Urothelium cell line (cell line): ENCODE data around the gene CLDND2.

ENCODE experiments used
- DNase-seq: peaks from one replicate; pipeline ENCODE4 v3.0.0; 2011; ENCODE audit warnings: low spot score, mixed read lengths
- FAIRE-seq: peaks from 2 replicates; lab custom pipeline; 2011; peaks lifted over from hg19 to GRCh38; lab: Jason Lieb, UNC

Gene CLDND2

GRCh38 chr19:51357952-51358351, 10.9 kb downstream of the CLDND2 start:
- no peak for DNase-seq
- FAIRE-seq = no peak

- FAIRE-seq (no peak), DNase-seq (no peak)
Observed at GRCh38 chr19:51356159-51356801, 12.5 kb downstream of the CLDND2 start.

DNA sequence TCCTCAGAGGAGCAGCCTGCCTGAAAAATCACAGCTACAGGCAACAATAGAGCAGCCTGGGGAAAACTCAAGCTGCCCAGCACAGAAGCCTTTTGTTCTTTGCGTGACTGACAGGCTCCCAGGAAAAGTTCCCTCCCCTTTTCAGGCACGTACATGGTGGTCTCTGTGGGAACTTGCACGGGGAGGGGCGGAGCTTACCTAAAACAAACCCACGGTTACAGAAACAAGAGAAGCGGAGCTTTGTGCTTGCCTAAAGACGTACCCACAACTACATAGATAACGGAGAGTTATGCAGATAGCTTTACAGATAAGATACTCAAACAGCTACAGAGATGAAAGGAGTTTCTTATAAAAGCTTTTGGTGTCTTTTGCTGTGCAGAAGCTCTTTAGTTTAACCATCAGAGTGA, 14.1 kb downstream of the CLDND2 start:
- DNase-seq (no peak), FAIRE-seq (no peak)

GRCh38 chr19:51354103-51354741, 14.6 kb downstream of the CLDND2 start:
- FAIRE-seq = no peak
- DNase-seq = no peak

GRCh38 chr19:51352783-51353360, 15.9 kb downstream of the CLDND2 start:
- no peak for FAIRE-seq
- DNase-seq = no peak

DNA sequence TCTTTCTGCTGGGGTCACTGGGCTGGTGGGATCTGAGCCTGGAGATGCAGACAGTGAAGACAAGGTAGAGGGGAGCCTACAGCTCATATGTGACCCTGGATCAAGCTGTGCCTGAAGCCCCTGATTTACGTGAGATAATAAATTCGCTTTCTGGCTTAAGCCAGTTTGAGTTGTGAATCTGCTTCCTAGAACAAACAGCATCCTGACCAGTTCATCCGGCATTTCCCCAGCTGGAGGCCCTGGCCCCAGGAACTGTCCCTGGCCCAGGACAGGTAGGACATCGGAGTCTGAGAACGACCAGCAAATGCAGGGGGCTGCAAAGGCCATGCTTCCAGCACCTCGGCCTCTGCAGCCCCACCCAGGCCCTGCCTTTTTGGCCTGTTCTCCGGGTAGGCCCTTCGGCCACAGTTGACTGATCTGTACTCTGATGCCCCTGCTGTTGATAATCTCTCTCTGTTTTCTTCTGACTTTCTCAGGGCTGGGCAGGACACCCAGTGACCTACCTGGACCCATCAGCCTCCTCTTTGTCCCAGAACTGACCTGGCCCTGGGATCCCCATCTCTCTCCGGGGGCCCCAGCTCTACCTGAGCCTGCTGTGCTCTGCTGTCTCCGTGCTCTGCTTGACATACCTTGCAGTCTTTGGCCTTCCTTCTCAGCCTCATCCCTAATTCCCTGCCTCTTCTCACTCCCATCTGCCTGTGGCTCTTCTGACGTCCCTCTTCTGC, 17.4 kb downstream of the CLDND2 start:
- DNase-seq (no peak), FAIRE-seq (no peak)

GRCh38 chr19:51347209-51347928, 21.4 kb downstream of the CLDND2 start:
- FAIRE-seq = no peak
- no peak for DNase-seq

GRCh38 chr19:51346742-51347141, 22.1 kb downstream of the CLDND2 start:
- no peak for FAIRE-seq
- DNase-seq = no peak

GRCh38 chr19:51345076-51345620, 23.7 kb downstream of the CLDND2 start:
- DNase-seq = no peak
- no peak for FAIRE-seq

DNA sequence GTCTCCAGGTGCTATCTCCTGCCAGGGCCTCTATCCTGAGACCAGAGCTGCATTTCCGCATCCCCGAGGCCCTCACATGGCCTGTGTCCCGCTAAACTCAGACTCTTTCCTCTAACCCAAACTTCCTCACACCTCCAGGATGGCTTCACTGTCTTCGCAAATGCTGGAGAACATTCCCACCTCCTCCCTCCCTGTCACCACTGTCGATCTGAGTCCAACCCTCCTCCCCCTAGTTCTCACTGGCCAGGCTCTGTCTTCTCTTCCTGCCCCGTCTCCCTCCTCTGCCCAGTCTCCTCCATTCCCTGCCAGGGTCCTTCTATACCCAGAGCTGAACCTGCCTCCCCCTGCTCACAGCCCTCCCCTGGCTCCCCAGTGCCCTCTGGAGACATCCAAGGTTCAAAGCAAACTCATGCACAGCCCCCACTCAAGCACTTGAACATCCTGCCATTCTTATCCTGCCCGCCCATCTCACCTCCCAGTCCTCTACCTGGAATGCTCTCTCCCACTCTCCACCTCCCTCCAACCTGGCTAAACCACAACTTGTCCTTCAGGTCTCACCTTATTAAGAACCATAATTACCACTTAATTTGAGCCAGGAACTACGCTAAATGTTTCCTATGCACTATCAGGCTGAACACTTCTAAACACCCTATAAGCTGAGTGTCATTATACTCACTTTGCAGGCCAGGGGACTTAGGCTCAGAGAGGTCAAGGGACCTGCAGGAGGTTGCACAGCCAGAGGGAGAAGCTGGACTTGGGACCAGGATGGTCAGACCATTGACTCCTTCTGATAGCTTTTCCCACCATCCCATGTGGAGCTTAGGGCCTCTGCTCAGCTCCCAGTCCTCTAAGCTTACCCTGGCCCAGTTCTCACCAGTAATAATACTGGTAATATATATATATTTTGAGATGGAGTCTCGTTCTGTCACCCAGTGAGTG, 25.9 kb downstream of the CLDND2 start:
- no peak for FAIRE-seq
- no peak for DNase-seq

- no peak for FAIRE-seq
Observed at GRCh38 chr19:51341976-51342580, 26.7 kb downstream of the CLDND2 start, which contains the start of gene VSIG10L. TSS of gene VSIG10L (minus strand) at chr19:51342139. CDS start at chr19:51342124, 15 bp downstream.

DNA sequence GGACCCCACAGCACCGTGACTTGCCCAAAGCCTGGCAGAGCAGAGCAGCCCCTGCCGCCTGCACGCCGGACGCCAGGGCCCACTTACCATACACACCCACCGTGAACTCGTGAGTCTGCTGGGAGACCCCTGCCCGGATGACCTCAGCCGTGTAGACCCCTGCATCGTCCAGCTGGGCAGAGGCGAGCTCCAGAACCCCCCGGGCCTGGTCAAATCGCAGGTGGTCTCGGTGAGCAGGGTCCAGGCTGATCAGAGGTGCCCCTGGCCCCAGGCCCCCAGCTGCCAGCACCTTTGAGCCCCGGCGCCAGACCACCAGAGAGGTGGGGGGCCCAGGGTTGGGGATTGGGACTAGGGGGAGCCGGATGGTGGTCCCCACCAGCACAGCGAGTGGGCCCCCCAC, 27.7 kb downstream of the CLDND2 start:
- FAIRE-seq (no peak), DNase-seq (no peak)

More at GRCh38 chr19:51341976-51342580, 26.7 kb downstream of the CLDND2 start, which contains the start of gene VSIG10L:
- no peak for DNase-seq

- FAIRE-seq (peak; percentile 44), DNase-seq (peak; percentile 99)
Observed at GRCh38 chr19:51339687-51340656, 28.8 kb downstream of the CLDND2 start.

GRCh38 chr19:51339313-51339686, 29.5 kb downstream of the CLDND2 start:
- DNase-seq = peak; percentile 38
- FAIRE-seq = no peak

DNA sequence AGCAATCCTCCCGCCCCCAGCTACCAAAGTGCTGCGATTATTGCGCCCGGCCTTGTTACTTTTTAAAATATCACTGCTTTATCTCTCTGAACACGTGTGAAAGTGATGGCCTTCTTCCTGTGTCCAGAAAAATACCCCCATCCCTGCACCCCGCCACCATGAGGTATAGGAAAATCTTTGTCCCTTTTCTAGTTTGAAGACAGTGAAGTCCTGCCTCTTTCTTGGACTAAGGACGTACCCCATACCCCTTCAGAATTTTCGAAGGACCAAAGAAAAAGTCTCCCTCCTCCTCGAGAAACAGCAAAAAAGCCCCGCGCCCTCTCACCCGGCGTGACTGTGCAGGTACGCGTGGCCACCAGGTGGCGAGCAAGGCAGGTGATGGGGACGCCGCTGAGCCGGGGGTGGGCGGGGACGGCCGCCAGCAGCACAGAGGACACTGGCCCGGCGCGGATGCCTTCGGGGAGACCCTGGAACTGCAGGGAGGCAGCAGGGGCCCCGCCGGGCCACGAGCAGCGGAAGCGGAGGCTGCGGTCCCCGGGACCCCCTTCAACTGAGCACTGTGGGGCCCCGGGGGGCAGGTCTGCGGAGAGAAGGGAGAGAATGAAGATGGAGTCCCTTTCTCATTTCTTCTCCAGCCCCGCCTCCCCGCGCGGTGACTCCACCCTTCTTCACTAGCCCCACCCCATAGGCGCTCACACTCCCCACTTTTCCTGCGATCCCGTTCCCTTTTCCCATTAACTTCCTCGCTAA, 30.1 kb downstream of the CLDND2 start:
- peak; percentile 93 for DNase-seq
- peak; percentile 50 for FAIRE-seq

DNA sequence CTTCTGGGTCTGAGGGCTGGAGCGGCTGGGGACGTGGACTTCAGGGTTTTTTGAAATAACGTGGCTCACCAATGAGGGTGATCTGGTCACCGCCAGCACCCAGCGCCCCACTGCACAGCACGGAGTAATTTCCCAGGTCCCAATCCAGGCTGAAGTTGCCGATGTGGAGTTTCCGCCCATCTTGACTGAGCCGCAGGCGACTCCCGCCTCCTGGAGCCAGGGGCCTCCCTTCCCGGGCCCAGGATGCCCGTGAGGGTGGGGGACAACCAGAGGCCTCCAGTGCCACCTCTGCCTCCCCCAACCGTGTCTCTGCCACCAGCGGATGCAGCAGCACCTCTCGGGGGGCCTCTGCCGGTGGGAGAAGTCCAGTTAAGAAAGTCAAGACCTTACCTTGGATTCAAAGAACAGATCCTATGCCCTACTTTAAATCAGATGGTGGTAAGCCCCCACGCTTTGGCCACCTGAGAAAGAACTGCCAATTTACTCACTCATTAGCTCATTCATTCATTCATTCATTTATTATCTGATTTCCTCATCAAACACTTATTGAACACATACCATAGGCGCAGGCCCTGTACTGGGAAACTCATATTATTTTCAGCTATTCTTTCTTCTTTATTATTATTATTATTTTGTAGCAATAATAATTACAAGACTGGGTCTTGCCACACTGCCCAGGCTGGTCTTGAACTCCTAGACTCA, 30.8 kb downstream of the CLDND2 start:
- DNase-seq = no peak
- no peak for FAIRE-seq
